NCI-H524 (cell line): ENCODE data around the gene CCDC180.
"Not testable (repeated sequence)": the region's sequence is repeated elsewhere in the genome, so short reads cannot be mapped to it uniquely, and the experiment has no call there.

Source experiments
- DNase-seq, 2 experiments: peaks; one replicate each; lab custom pipeline; 2025; lab: John Stamatoyannopoulos, UW

Gene CCDC180

DNA sequence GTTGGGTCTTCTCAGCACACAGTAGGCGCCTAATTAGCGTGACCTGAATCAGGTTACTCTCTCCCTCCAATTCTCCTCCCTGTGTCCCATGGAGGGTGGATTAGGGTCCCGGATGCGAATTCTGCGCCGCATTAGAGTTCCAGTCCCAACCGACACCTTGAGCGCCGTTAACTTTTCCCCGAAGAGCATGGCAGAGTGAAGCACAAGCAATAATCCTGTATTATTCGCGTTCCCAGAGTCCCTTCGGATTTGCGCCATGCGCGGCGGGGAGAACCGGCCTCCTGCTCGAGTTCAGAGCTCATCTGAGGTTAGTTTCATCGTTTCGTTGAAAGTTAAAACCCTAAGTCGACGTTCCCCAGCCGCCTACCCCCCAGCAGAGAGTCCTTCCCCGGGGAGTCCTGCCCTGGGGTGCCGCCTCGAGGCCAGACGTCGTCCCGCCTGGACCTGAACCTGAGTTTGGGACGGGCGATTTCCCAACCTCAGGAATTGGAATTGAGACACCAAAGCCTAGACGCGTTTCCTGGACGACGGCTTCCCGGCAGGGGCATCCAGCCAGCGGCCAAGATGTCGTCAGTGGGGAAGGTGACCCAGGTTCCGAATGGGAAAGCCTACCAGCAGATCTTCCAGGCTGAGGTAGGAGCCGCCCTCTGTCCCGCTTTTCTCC lies at the start of gene CCDC180:
Gene CCDC180 (plus strand): TSS at position 160 of the 664 bp plus-strand sequence. CDS start 405 bp downstream, at position 565.
- DNase-seq = no peak

DNA sequence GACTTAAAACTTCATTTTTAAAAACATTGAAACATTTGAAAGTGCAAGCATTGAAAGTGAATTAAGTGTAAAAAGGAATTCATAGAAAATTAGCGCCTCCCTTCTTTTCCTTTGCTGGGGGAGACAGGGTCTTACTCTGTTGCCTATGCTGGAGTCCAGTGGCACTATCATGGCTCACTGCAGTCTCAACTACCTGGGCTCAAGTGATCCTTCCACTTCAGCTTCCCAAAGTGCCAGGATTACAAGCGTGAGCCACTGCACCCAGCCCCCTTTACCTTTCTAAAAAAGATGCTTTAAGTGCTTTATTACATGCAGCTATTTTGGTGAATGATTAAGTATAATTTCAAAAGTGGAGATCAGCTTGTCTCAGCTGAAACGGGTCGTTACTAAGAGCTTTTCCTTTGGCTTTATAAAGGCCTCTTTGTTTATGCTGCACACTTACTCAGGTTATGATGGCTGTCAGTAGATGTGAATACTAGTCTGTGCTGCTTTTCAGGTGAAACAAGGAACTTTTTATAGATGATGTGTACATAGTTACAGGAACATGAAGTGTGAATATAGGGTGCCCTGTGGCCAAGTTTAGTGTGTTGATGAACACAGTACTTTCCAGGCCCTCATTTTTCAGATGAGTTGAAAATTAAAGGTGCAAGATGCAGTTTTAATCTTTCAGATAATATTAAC lies 47.5 kb upstream of the CCDC180 start:
- DNase-seq = not testable (repeated sequence)

DNA sequence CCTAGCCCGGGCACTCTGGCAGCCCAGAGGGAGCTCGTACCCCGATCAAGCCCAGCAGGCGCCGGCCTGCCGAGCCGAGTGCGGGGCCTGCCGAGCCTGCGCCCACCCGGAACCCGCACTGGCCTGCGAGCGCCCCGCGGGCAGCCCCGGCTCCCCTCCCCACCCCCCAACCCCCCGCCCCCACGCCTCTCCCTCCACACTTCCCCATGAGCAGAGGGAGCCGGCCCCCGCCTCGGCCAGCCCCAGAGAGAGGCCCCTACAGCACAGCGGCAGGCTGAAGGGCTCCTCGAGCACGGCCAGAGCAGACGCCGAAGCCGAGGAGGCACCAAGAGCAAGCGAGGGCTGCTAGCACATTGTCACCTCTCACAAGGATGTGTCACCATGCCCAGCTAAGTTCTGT lies 36.2 kb upstream of the CCDC180 start:
- no peak for DNase-seq

DNA sequence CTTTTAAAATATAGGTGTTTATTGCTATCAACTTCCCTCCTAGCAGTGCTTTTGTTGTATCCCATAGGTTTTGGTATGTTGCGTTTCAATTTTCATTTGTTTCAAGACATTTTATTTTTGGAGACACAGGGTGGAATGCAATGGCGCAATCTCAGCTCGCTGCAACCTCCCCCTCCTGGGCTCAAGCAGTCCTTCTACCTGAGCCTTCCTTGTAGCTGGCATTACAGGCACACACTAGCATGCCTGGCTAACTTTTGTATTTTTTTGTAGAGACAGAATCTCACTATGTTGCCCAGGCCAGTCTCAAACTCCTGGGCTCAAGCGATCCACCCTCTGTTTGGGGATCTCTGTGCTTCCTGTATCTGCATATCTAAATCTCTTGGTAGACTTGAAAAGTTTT lies 35.4 kb upstream of the CCDC180 start:
- no peak for DNase-seq

DNA sequence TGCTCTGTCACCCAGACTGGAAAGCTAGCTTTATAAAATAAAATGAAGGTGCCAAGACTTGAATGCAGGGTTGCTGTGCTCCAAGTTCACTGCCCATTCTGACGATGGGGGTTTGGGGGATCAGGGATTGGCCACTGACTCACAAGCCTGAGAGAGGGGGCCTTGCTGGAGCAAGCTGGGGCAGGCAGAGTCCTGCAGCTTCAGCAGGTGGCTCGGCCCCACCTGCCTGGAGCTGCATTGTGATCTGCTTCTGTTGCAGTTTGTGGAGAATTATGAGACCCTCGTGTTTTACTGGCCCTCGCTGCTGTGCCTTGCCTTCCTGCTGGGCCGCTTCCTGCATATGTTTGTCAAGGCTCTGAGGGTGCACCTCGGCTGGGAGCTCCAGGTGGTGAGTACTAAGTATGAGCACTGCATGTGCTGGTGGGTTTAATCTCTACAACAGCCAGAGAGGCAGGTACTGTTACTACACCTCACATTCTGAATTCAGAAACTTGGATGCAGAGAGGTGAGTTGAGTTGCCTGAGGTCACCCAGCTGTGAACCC lies 31.1 kb upstream of the CCDC180 start:
- DNase-seq = no peak

DNA sequence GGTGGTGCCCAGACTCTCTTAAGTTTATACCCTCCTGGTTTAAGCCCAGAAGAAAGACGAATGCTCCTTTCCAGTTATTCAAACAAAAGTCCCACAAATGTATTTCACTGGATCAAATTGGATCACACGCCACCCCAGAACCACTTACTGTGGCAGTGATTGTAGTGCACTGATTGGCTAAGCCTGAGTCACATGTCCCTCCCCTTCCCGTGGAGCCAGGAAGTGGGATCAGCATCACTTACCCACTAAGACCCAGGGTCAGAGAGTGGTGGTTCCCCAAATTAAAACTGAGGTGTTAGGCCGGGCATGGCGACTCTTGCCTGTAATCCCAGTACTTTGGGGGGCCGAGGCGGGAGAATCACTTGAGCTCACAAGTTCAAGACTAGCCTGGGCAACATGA lies 29.5 kb upstream of the CCDC180 start:
- no peak for DNase-seq

DNA sequence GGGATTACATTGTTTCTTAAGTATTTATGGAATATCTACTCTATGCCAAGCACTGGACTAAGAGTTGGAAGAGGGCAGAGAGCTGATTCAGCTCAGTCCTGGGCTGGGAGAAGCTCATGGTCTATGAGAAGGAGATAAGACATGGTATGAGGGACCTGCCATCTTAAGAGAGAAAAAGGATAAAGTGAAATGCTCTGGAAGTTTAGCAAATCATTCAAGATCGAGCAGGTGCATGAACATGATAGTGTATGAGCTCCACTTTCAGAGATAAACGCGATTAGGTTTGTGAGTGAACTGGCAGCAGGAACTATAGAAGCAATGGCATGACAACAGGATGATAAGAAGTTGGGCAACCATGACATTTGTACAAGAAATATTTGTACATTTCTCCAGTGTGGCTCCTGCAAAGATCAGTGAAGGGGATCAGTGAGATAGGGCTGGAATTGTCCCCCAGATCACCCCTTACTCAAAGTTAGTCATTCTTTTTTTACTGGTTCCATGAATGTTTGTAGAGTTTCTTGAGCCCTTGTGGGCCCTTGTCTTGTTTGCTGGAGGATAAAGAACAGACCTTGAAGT lies 26.6 kb upstream of the CCDC180 start:
- no peak for DNase-seq

DNA sequence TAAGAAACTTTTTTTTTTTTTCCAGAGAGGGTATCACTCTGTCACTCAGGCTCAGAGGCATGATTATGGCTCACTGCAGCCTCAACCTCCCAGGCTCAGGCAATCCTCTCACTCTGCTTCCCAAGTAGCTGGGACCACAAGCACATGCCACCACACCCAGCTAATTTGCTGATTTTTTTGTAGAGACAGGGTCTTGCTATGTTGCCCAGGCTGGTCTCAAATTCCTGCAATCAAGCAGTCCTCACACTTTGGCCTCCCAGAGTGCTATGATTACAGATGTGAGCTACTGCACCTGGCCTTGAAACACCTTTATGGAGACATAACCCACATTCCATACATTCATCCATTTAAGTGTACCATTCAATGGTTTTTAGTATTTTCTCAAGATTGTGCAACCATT lies 23.7 kb upstream of the CCDC180 start:
- no peak for DNase-seq

DNA sequence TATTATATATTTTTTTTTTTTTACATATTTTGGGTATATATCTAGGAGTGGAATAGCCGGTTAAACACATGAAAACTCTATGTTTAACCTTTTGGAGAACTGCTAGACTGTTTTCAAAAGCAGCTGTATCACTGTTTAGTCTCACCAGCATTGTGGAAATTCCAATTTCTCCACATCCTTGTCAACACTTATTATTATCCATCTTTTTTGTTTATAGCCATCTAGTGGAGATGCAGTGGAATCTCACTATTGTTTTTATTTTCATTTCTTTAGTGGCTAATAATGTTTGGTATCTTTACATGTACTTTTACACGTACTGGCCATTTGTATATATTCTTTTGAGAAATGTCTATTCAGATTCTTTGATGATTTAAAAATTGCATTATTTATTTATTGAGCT lies 22.7 kb upstream of the CCDC180 start:
- DNase-seq = no peak

DNA sequence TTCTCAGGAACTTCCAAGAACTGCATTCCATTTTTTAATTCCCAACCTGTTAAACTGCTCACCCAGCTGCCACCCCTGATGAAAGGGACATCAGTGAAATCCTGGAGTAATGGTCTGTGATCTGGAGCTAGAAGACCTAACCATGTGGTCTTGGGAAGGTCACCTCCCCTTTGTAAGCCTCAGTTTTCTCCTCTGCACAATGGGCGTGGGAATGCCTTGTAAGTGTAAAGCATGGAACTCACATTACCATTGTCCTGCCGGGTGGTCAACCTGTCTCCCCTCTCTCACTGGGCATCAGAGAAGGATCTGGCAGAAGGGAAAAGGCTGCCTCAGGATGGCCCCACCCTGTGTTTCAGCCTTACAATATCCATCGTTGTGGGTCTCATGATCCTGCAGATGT lies 15.3 kb upstream of the CCDC180 start:
- no peak for DNase-seq

DNA sequence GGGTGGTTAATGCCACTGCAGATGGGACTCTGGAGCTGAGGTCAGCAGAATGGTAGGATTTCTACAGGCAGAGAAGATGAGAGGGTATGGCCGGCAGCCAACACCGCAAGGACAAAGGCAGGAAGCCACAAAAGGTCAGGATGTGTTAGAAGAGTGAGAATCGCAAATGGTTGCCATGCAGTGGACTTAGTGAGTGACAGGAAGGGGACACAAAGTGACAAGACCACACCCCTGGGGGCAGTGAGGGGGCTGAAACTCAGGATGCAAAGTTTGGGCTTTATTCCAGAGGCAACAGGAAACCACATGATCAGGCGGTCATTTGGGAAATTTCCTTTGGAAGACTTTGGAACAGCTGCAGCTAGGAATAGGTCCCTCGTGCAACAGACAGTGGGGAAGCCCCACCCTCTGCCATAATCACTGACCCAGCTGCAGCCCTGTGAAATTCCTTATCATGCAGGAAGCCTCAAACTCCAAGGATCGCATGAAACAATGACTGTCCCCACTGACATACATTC lies 14.2 kb upstream of the CCDC180 start:
- no peak for DNase-seq

DNA sequence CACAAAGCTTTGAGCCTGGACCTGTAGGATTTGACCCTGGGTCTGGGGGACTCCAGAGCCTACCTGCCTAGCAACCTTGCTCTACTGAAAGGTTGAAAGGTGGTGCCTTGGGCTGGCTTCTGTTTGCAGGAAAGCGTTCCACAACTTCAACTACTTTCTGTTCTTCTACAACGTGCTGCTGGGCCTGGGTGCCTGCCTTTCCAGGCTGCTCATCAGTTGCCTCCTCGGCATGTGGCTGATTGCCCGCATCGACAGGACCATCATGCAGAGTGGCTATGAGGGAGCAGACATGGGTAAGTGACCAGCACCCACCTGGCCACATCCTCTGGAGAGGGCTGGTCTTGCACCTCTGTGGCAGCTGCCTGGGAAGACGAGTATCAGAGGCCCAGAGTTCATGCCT lies 13.6 kb upstream of the CCDC180 start:
- no peak for DNase-seq

DNA sequence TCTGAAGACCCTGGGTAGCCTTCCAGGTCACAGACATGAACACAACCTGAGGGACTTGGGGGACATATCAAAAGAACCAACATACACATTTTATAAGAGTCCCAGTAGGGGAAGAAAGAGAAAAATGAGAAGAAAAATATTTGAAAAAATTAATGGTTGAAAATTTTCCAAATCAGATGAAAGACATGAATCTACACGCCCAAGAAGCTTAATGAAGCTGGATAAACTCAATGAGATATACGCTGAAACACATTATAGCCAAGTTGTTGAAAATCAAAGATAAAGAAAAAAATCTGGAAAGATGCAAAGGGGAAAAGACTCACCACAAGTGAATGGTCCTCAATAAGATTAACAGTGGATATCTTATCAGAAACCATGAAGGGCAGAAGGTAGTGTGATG lies 9.6 kb upstream of the CCDC180 start:
- DNase-seq = no peak

DNA sequence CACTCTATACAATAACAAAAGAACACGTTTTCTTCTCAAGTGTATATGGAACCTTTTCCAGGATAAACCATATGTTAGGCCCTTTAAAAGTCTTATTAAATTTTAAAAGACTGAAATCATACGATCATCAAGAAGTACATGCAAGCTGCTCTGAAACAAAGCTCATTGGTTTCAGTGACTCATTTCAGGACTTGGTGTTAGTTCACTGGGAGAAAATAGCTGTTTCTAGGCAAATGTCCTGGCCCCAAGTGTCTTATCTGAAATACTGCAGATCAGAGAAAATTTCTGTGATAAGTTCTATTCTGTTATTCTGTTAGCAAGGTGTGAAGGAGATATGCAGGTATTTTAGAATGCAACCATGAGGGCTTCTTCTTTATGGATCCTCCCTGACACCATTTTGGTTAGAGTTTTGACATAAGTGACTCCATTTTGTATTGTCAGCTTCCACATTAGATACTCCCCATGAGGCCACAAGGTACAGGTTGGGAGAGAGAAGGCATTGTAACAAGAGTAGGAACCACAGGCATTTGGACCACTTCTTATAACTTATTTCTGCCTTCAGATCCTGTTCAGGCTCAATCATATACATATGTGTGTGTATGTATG lies 7.5 kb upstream of the CCDC180 start:
- DNase-seq = no peak

DNA sequence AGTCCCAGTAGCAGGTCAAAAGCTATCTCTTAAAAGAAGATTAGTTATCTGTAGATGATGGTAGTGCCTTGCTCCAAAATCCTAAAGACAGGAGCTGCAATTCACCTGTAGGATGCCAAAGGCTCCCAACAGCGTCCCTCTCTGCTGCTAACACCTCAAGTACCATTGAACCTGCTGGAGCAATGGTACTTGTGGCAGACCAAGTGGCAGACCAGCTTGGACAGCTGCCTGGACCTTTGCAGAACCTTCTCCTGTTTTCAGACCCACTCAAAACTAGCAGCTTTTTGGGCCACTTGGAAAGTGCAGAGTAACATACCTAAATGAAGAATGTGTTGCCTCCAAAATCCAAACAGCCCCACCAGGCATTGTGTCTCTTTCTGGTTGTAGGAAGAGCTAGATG lies 6.9 kb upstream of the CCDC180 start:
- no peak for DNase-seq

DNA sequence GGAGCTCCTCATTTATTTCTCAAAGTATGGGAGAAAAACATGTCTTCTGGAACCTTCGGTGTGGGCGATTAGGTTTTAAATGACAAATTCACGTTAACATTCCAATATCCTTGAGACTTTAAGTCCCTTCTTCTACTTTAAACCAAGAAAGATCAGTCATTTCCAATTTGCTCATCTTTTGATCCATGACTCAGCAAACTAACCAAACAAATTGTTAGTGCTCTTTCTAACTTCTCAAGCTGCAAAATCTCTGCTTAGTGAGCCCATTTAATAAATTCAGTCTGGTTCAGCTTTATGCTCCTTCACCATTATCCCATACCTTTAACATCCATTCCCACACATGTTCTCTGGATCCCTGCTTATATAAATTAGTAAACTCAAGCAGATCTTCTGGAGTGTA lies 5.5 kb upstream of the CCDC180 start:
- no peak for DNase-seq

DNA sequence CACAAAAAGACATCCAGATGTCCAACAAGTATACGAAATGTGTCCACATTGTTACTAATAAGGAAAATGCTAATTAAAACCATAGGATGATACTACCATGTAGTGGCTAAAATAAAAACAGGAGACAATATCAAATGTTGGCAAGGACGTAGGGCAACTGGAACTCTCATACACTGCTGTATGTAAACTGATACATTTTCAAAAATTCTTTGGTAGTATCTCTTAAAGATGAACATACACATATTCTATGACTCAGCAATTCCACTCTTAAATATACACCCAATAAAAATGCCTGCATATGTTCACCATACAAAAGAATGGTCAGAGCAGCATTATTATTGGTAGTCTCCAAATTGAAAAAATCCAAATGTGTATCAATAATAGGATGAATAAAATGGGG lies 2.9 kb upstream of the CCDC180 start:
- no peak for DNase-seq

DNA sequence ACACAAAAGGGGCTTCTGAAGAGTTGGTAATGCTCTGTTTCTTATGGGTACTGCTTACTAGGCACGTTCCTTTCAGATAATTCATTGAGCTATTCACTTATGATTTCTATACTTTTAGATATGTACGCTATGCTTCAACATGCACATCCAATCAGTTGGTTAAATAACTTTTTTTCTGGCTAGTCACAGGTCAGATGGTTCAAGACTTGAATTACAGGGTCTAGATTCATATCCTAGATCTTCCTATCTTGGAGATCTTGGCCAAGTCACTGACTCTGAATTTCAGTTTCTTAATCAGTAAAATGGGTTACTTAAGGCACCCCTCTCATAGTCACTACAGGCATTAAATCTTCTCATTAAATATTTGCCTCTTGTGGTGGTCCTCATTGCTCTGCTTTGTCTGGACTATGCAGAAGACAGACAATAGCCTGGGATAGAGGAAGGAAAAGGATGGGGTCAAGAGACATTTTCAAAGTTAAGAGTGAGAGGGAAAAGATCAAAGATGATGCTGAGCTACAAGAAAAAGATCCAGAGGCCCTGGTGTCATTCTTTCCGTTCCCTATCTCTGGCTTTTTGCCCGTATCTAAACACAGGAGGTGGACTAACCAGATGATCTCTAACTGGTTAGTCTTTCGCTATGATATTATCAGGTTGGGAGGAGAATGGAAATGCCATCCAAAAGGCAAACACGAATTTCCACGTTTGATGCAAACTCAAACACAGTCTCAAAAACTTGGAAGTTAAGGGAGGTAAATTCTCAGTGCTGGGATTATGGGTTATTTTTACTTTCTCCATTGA lies 1.8 kb upstream of the CCDC180 start:
- DNase-seq = no peak

DNA sequence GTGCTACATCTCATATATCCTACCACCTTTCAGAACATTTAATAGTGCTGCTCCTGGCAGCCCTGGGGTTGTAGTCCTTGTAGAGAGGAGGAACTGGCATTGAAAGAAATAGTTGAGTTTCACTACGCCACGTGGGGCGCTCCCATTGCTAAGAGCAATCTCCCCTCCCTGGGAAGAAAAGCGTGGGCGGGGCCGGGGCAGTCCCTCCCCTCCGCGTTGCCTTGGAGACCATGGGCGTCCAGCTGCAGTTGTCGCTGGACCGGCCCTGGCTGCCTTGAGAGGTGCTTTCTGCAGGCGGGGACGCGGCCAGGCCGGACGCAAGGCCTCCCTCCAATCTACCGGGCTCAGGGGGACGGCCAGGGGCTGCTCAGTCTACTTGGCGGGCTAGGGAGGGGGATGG lies 368 bp upstream of the CCDC180 start:
- DNase-seq = no peak

DNA sequence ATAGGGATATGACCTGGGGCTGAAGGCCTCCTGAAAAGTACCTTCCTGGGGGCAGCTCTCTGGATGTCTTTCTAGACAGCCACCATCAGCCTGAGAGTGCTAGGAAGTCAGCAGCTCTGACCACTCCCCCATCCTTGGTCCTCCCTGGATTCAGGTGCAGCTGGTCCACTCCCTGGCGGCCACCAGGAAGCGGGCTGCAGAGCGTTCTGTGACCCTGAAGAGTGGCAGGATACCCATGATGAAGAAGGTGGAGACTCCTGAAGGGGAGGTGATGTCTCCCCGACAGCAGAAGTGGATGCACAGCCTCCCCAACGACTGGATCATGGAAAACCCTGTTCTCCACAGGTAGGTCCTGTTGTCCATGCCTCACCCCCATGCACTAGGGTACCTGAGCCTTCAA lies 1.8 kb downstream of the CCDC180 start:
- no peak for DNase-seq

DNA sequence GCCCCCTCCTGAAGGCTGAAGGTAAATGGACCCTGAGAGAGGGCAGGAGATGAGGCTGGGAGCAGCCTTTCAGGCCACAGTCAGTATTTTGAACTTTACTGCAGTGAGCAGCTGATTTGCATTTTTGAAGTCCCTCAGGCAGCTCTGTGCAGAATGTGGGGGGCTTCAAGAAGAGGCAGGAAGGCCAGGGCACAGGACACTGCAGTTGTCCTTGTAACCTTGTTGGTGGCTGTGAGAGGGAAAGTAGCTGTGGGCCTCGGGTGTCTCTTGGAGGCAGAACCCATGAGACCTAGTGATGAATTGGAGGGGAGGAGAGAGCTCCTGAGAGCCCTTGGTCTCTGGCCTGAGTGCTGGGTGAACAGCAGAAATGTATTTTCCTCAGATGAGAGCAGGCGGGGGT lies 2.6 kb downstream of the CCDC180 start:
- DNase-seq = no peak

DNA sequence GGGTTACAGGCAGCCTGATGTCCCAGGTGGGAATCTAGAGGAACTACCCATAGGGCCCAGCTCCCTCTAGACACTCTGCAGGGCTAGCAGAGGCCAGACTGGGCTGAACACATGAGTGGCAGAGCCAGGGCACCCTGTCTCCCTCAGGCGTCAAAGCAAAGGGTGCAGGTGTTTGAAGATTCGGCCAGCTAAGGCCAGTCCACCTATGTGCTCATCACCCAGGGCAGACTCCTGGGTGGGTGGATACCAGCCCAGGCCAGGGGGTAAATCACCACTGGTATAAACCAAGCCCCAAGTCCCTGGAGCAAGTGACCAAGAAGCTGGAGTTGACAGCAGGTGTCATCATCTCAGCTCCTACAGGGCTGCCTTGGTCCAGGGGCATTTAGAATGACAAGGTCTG lies 3.4 kb downstream of the CCDC180 start:
- no peak for DNase-seq
